Stomach (tissue), 9 donors: ENCODE results near the gene CHKB. TPM values are rescaled to one million over a fixed set of nuclear protein-coding genes. Genes with fewer than 3 reads are reported as not detected.

Experiments
- DNase-seq, 2 donors: peaks; one replicate each; pipeline versions ENCODE4 v3.0.0 to v3.0.0-alpha.2; 2013 to 2019
- H3K27ac ChIP-seq, 5 donors: fragments of 200-600 bp in 4 of 5; sonication (generic) in 4 of 5; one replicate each; pipeline ENCODE4 v1.5.1; 2013 to 2019; ENCODE audit warnings: mild to moderate bottlenecking in 1 of 5, moderate library complexity in 1 of 5
- H3K27me3 ChIP-seq, 3 donors: fragments of 200-600 bp; sonication (generic); one replicate each; pipeline ENCODE4 v1.5.1; 2017 to 2019; ENCODE audit warnings: mixed run types in 1 of 3
- H3K36me3 ChIP-seq, 4 donors: fragments of 200-600 bp; sonication (generic); 1 replicate in 3 of 4; 2 replicates in 1 of 4; pipeline ENCODE4 v1.5.1; 2016 to 2019
- H3K4me1 ChIP-seq, 4 donors: fragments of 200-600 bp; sonication (generic); one replicate each; pipeline ENCODE4 v1.5.1; 2016 to 2019
- H3K4me3 ChIP-seq, 4 donors: fragments of 200-600 bp; sonication (generic) in 3 of 4; one replicate each; pipeline ENCODE4 v1.5.1; 2016 to 2019; ENCODE audit warnings: mild to moderate bottlenecking in 1 of 4
- H3K9me3 ChIP-seq, 4 donors: fragments of 200-600 bp; sonication (generic); one replicate each; pipeline ENCODE4 v1.5.1; 2016 to 2019
- EP300 ChIP-seq: sonication (generic); formaldehyde crosslinking; IDR thresholded peaks from one replicate; pipeline ENCODE4 v1.6.1; 2017; ENCODE audit warnings: antibody characterized with exemption
- POLR2A ChIP-seq, 4 donors: fragments of 450-650 bp; IDR thresholded peaks; one replicate each; pipeline ENCODE4 v1.6.1; 2016; ENCODE audit warnings: antibody characterized with exemption in 4 of 4, control low read depth in 2 of 4, mild to moderate bottlenecking in 1 of 4, moderate library complexity in 1 of 4
- POLR2AphosphoS5 ChIP-seq, 3 donors: sonication (generic); formaldehyde crosslinking; IDR thresholded peaks; one replicate each; pipeline ENCODE4 v1.6.1; 2016; ENCODE audit warnings: antibody characterized with exemption in 3 of 3
- WGBS, 5 donors: extraction: QIAGEN DNeasy Blood & Tissue Kit in 3 of 5; methylation state at CpG; one replicate each; pipeline versions ENCODE4 v1.1.5 to v1.1.7; 2013 to 2018; 5-methylcytosine and 5-hydroxymethylcytosine counted together
- intact Hi-C: fragments of 100-400 bp; cut with DNase I; formaldehyde crosslinking; loops from one replicate; pipeline ENCODE4 v1.15.1; 2023; ENCODE audit warnings: low total_unique reads
- polyA plus RNA-seq, 3 donors: library from polyadenylated mRNA; stranded (reverse); fragments of 200-250 nt; gene quantifications; one replicate each; pipeline ENCODE4 v1.2.3, GENCODE V29; 2013
- total RNA-seq, 5 donors: library from RNA; depleted of rRNA; stranded (reverse); fragments of >200 nt; gene quantifications; one replicate each; pipeline versions ENCODE4 v1.1.0 to v1.2.3, GENCODE V29; 2014 to 2016
- TF ChIP-seq, protein P1 (sequence below), 7 experiments: fragments of 450-650 bp in 4 of 7; fragments of 200-600 bp in 3 of 7; sonication (generic) in 3 of 7; IDR thresholded peaks; one replicate each; pipeline ENCODE4 v1.5.1; 2016 to 2019; ENCODE audit warnings: antibody characterized with exemption in 7 of 7, control low read depth in 2 of 7, mild to moderate bottlenecking in 1 of 7
- donor health status: healthy with polysubstance abuse.
- donor health status: Bipolar disorder and iron deficiency.
- donor health status: healthy.

The CHKB gene
- total and polyA plus RNA-seq, 8 donors, result 31.9 to 283 (median 118) TPM

DNA sequence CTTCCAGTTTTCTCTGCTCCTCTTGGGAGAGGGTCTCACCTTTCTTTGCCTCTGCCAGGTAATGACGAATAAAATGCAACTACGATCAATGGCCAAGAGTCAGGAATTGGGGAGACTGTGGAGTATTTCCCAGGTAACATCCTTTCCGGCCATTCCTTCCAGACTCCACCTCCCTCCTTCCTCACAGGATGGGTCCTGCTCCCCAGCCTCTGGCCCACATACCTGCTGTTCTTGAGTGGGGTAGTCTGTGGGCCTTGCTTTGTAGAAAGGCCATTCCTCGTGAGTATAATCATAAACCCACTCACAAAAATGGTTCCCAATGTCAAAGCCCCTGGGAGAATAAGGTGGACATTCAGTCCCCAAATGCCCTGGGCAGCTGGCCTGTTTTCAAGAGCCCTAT, 2.9 kb downstream of the CHKB start:
- 94 to 100% (median 95%) methylated on average over 4 of the region's 4 CpGs for WGBS, 5 donors
- Histone ChIP-seq H3K4me3 (no peak overlapping the region), H3K27ac (no peak overlapping the region), H3K9me3 (no peaks in the 10 kb centered on the region), H3K4me1 (peaks cover 32 to 46% (median 39%) of the 10 kb centered on the region in 4 donors), H3K36me3 (peaks cover 0 to 27% (median 17%) of the 10 kb centered on the region in 4 donors), H3K27me3 (peaks cover 0 to 15% (median 5%) of the 10 kb centered on the region in 3 donors)
- intact Hi-C loops, result no loop called here
- DNase-seq, result no peak
- no peak for TF ChIP-seq POLR2AphosphoS5 (IDR thresholded peaks at IDR 0.05)
- no peak for TF ChIP-seq POLR2A (IDR thresholded peaks at IDR 0.05)
- TF ChIP-seq, protein P1, sequence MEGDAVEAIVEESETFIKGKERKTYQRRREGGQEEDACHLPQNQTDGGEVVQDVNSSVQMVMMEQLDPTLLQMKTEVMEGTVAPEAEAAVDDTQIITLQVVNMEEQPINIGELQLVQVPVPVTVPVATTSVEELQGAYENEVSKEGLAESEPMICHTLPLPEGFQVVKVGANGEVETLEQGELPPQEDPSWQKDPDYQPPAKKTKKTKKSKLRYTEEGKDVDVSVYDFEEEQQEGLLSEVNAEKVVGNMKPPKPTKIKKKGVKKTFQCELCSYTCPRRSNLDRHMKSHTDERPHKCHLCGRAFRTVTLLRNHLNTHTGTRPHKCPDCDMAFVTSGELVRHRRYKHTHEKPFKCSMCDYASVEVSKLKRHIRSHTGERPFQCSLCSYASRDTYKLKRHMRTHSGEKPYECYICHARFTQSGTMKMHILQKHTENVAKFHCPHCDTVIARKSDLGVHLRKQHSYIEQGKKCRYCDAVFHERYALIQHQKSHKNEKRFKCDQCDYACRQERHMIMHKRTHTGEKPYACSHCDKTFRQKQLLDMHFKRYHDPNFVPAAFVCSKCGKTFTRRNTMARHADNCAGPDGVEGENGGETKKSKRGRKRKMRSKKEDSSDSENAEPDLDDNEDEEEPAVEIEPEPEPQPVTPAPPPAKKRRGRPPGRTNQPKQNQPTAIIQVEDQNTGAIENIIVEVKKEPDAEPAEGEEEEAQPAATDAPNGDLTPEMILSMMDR (IDR thresholded peaks at IDR 0.05), result no peak
- no peak for TF ChIP-seq EP300

DNA sequence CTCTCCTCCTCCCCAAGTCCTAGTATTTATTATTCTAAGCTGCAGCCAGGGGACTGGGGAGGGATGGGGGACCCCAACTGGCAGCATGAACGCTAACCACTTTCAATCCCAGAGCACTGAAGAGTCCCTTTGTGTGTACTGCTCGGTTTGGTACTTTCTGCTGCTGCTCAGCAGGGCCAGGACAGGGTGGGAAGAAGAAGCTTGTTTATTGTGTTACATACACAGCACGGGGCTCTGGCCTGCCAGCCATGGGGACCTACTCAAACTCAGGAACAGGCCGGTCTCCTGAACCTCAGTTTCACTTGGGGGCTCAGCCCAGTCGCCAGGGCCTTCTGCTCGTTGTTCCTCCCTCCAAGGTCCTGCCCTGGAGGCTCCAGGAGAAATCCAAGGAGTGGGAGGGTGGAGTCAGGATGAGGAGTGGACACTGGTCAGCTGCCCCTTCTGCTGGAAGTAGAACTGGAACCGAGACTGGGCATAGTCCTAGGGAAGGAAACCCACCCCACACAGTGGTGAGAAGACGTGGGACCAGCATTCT, 3.8 kb downstream of the CHKB start:
- no peak for DNase-seq
- H3K27ac ChIP-seq, result no peak overlapping the region
- no peak for TF ChIP-seq POLR2A (IDR thresholded peaks at IDR 0.05)
- TF ChIP-seq, protein P1 (IDR thresholded peaks at IDR 0.05), result no peak
- no peak for TF ChIP-seq EP300
- TF ChIP-seq POLR2AphosphoS5 (IDR thresholded peaks at IDR 0.05), result no peak
- no peaks in the 10 kb centered on the region for H3K9me3 ChIP-seq
- peaks cover 0 to 15% (median 5%) of the 10 kb centered on the region in 3 donors for H3K27me3 ChIP-seq
- peaks cover 32 to 44% (median 37%) of the 10 kb centered on the region in 4 donors for H3K4me1 ChIP-seq
- H3K36me3 ChIP-seq, result peaks cover 0 to 35% (median 19%) of the 10 kb centered on the region in 4 donors
- H3K4me3 ChIP-seq, result no peak overlapping the region
- intact Hi-C loops, result no loop called here
- WGBS, 5 donors, result 59 to 70% (median 67%) methylated on average over 5 to 8 of the region's 8 CpGs

DNA sequence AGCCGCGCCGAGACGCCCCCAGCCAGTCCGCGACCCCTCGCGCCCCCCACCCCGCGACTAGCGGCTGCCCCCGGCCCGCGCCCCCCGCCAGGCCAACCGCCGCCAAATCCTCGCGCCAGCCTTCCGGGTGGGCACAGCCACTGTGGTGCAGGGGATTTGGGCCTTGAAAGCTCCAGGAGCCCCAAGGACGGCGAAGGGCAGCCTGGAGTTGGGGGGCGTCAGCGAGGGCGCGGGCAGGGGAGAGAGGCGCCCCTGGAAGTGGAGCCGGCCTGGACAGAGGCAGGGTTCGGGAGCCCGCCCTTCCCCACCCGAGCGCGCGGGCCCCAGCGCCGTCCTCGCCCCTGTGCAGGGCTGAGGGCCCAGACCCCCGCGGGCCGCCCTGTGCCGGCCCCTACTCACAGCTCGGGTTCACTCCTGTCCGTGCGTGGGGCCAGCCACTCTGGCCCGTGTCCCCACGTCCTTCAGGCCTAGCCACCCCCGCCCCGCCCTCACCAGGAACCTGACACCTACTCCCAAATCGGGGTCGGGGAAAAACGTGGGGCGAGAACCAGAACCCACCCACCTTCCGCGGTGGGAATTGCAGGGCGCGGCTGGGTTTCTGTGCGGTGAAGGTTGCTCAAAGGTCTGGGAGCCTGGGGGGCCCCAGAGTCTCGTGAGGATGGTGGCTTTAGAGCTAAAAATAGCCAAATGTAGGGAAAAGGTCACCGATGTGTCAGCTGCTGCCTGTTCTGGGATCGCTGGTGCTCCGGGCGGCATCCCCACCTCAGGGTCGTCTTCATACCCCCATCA, 4.5 kb downstream of the CHKB start, which contains the start of gene CPT1B:
TSS of gene CPT1B (minus strand) at position 441 of the 789 bp plus-strand sequence. CDS start 512 bp downstream, outside the sequence.
- DNase-seq, result peak in 1 of 2 donors; percentile 80
- intact Hi-C loops, result no loop called here
- peak within 1 kb of the TSS in 1 of 5 donors; percentile 42 for H3K27ac ChIP-seq
- peak within 1 kb of the TSS in 1 of 4 donors; percentile 11 for H3K4me3 ChIP-seq
- H3K4me1 ChIP-seq, result peaks cover 26 to 37% (median 31%) of the 10 kb centered on the region in 4 donors
- WGBS, 5 donors, result 24 to 34% (median 27%) methylated on average over 17 to 63 of the region's 63 CpGs
- peaks cover 0 to 42% (median 22%) of the 10 kb centered on the region in 4 donors for H3K36me3 ChIP-seq
- H3K9me3 ChIP-seq, result no peaks in the 10 kb centered on the region
- TF ChIP-seq EP300 (no peak), POLR2A (IDR thresholded peaks at IDR 0.05) (no peak), POLR2AphosphoS5 (IDR thresholded peaks at IDR 0.05) (no peak)
- TF ChIP-seq, protein P1 (IDR thresholded peaks at IDR 0.05), result no peak
- H3K27me3 ChIP-seq, result peaks cover 0 to 15% (median 5%) of the 10 kb centered on the region in 3 donors

DNA sequence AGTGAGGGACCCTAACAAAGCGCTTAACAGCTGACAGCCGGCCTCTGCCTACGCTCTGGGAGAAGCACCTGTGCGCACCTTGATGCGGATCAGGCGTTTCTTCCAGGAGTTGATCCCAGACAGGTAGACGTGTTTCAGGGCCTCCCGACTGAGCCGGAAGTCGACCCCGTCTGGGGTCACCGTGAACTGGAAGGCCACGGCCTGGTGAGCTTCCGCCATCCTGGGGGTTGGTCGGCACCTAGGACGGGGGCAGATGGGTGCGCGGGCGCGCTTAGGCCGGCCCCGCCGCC, 5.0 kb downstream of the CHKB start:
- Histone ChIP-seq H3K27ac (no peak overlapping the region), H3K9me3 (no peaks in the 10 kb centered on the region), H3K4me1 (peaks cover 25 to 37% (median 30%) of the 10 kb centered on the region in 4 donors), H3K4me3 (peak overlapping the region in 1 of 4 donors; percentile 11), H3K36me3 (peaks cover 0 to 47% (median 25%) of the 10 kb centered on the region in 4 donors), H3K27me3 (peaks cover 0 to 15% (median 5%) of the 10 kb centered on the region in 3 donors)
- intact Hi-C loops, result no loop called here
- 46 to 52% (median 51%) methylated on average over 10 to 23 of the region's 23 CpGs for WGBS, 5 donors
- no peak for TF ChIP-seq EP300
- no peak for TF ChIP-seq POLR2AphosphoS5 (IDR thresholded peaks at IDR 0.05)
- TF ChIP-seq, protein P1 (IDR thresholded peaks at IDR 0.05), result no peak
- no peak for TF ChIP-seq POLR2A (IDR thresholded peaks at IDR 0.05)
- no peak for DNase-seq
